NCI-H460 (cell line): ENCODE measurements around the gene FOSB. TPM values are rescaled to one million over a fixed set of nuclear protein-coding genes. Genes with fewer than 3 reads are reported as not detected.

Source experiments
- DNase-seq: peaks from one replicate; pipeline ENCODE4 v3.0.0-alpha.2; 2016; ENCODE audit warnings: low read depth; ENCODE audit errors: extremely low read depth
- total RNA-seq: library from RNA; depleted of rRNA; stranded (reverse); fragments of >200 nt; shearing (Covaris generic); gene quantifications from 2 replicates; pipeline ENCODE4 v1.2.3, GENCODE V29; 2014

Gene FOSB
- total RNA-seq, 1 experiment from 2014 or later = 1.9 TPM

DNA sequence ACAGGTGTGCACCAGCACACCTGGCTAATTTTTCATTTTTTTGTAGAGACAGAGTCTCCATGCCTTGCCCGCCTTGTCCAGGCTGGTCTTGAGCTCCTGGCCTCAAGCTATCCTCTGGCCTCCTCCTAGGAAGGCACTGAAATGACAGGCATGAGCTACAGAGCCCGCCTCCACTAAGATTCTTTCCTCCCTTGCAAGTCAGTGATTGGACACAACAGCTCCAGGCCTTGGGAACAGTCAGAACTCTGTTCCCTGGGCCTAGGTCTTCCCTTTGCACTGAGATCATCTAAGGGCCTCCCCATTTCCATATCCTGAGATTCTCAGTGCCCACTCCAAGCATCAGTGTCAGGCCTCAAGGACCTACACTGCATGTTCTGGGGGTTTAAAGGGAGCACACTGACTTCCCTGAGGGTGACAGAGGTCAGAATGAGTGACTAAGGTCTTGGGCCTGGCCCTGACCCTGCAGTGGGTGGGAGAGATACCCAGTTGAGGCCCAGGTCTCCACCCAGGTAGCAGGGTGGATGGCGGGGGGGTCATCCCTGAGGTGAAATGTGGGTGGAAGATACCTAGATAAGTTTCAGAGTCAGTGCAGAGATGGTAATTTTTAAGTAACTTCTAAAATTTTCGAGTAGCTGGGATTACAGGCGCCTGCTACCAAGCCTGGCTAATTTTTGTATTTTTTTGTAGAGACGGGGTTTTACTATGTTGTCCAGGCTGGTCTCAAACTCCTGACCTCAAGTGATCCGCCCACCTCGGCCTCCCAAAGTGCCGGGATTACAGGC is 26.7 kb upstream of the FOSB start:
- peak; percentile 29 for DNase-seq

DNA sequence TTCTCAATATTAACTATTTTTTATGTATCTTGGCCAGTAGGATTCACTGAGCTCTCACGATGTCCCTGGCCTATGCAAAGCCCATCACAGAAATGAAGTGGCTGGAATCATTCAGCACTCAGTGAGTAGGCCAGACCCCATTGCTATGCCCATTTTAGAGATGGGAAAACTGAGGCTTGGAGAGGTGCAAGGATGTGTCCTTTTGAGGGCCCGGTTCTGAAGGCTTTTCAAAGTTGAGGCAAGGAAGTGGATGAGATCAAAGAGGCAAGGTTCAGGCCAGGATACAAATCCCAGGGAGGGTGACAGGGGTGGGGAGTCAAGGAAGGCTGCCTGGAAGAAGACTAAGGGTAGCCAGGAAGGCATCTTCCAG is 25.4 kb upstream of the FOSB start:
- DNase-seq = no peak

DNA sequence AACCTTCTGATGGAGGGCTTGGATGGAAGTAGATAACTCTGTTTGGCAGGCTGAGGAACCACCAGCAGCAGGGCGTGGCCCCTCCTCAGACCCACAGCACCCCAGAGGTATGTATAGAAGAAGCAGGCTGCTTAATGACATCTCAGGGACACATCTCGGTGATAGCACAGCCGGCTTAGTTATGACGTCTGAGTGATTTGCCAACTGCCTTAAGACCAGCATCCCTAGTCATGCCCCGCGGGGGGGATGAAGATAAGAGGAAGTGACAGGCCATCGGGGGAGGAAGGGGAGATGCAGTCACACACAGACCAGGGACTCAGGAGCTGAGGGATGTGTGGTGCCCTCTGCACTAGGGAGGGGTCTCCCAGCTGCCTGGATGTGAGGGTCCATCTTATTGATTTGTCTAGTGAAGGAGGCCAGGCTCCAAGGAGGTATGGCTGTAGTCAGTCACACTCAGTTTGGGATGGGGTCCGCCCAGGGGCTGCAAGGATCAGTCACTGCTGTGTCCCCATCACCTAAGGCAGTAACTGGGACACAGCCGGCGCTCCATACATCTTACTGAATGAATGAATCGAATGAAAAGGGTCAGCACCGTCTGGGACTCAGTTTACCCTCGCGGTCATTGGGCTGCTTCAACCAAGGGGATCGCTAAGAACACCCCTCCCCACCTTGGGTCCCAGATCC is 24.9 kb upstream of the FOSB start:
- DNase-seq = peak; percentile 73

DNA sequence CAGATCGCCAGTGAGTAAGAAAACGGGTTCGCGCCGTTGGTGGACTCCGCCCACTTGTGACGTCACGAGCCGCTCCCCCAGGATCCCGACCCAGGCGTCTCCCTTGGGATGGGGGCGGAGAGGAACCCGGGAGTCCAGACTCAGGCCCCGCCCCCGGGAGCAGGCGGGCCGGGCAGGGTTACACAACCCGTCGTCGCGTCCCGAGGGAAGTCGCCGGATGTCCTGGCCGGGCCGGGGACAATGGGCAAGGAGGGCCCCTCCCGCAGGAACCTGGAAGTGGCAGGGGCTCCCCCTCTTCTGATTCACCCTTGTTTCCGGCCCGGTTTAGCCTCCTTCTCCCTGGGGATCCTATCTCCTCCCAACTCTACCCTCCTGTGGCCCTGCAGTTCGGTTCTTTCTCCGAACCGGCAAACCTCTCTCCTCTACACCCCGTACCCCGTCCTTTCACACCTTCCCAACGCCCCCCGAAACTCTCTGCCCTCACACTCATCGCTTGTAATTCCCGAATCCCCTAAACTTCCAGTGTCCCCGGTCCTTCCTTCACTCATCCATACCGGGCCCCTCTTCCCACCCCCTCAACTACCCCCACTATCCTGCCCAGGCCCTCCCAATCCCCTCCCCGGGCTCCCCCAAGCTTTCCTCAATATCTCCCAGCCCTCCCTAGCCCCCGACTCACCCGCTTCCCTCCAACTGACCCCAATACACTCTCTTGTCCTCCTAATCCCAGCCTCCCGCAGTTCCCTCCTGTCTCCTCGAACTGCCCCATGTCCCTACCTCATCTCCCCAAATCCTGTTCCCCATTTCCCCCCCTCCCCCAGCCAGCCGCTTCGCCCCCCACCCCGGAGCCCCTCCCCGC is 24.1 kb upstream of the FOSB start:
- DNase-seq = peak; percentile 95

- DNase-seq = peak; percentile 72
These were observed 23.3 kb upstream of the FOSB start for GRCh38 chr19:45444318-45445041.

- DNase-seq = no peak
These were observed 22.7 kb upstream of the FOSB start for GRCh38 chr19:45445139-45445538.

DNA sequence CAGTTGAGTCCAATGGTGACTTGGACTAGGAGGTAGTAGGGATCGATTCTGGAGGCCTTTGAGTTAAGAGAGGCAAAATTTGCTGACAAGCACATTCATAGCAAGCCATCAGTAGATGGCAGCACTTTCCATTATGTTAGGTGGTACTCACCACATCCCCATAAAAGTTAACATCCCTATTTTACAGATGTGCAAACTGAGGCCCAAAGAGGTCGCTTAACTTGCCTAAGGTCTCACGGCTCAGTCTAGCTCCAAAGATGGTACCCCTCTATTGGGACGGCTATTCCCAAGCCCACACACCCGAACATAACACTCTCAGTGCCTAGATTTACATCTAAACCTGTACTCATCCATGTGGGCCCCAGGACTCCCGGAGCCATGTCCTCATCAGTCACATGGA is 21.5 kb upstream of the FOSB start:
- no peak for DNase-seq

- no peak for DNase-seq
These were observed 20.9 kb upstream of the FOSB start for GRCh38 chr19:45446944-45447343.

- no peak for DNase-seq
These were observed 19.4 kb upstream of the FOSB start for GRCh38 chr19:45448425-45448756.

GRCh38 chr19:45448887-45449299 is 18.9 kb upstream of the FOSB start:
- DNase-seq = no peak

DNA sequence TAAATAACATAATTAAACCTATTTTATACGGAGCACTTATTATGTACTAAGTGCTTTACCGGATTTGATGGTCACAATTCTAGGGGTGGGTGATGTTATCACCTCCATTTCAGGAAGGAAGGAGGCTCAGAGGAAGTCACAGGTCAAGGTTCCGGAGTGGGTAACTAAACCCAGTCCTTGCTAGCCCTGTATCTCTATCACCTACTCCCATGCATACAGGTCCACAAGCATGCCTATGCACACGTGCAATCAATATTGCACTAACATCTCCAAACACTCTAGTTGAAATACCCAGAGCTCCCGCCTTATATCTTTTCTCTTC is 17.8 kb upstream of the FOSB start:
- DNase-seq = no peak

GRCh38 chr19:45451131-45451849 is 16.5 kb upstream of the FOSB start:
- no peak for DNase-seq

DNA sequence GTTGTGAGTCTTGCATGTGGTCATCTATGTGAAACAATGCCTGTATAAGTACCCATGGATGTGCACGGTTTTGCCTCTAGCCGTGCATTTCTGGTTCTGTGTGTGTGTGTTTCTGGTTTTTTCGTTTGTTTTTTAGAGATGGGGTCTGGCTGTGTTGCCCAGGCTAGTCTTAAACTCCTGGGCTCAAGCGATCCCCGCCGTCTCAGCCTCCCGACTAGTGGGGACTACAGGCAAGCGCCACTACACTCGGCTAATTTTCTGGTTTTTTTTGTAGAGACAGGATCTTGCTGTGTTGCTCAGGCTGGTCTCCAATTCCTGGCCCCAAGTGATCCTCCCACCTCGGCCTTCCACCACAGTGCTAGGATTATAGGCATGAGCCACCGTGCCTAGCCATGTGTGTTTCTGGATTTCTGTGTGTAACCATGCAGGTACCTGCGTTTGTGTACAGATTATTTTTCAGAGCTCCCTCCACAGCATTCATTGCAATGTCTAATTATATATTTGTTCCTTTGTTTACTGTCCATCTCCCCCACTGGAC is 15.9 kb upstream of the FOSB start:
- DNase-seq = no peak

- peak; percentile 81 for DNase-seq
These were observed 11.9 kb upstream of the FOSB start for GRCh38 chr19:45455707-45456499.

- DNase-seq = no peak
These were observed 11.3 kb upstream of the FOSB start for GRCh38 chr19:45456500-45456815.

GRCh38 chr19:45457776-45458175 is 10.0 kb upstream of the FOSB start:
- no peak for DNase-seq

DNA sequence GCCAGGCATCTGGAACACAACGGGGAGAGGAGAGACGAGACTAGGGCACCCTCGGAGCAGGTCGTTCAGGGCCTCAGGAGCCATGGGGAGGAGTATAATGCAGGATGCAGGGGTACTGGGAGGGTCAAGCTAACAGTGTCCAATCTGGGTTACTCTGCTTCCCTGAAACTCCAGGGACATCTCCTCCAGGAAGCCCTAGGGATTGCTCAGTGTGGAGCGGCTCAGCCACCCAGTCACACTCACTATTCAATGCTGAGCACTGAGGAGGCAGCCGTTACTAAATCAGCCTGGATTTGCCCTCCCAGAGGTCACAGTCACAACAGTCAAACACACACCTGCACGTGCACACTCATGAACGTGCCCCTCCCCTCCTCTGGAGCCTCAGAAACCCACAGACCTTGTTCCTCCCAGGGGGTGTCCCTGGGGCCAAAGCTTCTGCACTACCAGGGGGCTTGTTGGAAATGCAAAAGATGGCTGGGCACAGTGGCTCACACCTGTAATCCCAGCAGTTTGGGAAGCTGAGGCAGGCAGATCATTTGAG is 6.9 kb upstream of the FOSB start:
- DNase-seq = no peak

DNA sequence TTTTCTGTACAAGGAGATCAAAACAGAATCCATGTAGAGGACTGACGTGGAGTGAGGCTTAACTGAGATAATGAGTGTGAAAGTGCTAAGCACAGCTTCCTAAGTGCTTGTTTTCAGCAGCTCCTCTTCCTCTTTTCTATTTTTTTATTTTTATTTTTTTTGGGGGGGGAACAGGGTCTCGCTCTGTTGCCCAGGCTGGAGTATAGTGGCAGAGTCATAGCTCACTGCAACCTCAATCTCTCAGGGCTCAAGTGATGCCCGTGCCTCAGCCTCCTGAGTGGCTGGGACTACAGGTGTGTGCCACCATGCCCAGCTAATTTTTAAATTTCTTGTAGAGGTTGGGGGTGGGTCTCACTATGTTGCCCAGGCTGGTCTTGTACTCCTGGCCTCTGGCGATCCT is 5.6 kb upstream of the FOSB start:
- DNase-seq = no peak

- DNase-seq = no peak
These were observed 4.6 kb upstream of the FOSB start for GRCh38 chr19:45463241-45463640.
